Aorta (tissue), 5 donors: ENCODE results near the gene B3GALT2. TPM values are rescaled to one million over a fixed set of nuclear protein-coding genes. Genes with fewer than 3 reads are reported as not detected.
"Not testable (repeated sequence)": the region's sequence is repeated elsewhere in the genome, so short reads cannot be mapped to it uniquely, and the experiment has no call there.

Source experiments
- ATAC-seq: fragments of 200-7000 bp; cut with Tn5 transposase; one replicate; pipeline ENCODE4 v1.9.1; 2022; ENCODE audit warnings: moderate library complexity; ENCODE audit not compliant: low FRiP score
- DNase-seq, 2 donors: peaks; one replicate each; pipeline ENCODE4 v3.0.0-alpha.2; 2020
- H3K27ac ChIP-seq, 2 donors: one replicate each; pipeline ENCODE4 v1.5.1; 2013; ENCODE audit warnings: low read length in 2 of 2, mild to moderate bottlenecking in 2 of 2, moderate library complexity in 2 of 2, control low read depth in 1 of 2, inconsistent platforms in 1 of 2, low read depth in 1 of 2
- H3K27me3 ChIP-seq, 2 donors: one replicate each; pipeline ENCODE4 v1.6.1; 2013; ENCODE audit warnings: control low read depth in 1 of 2, low read length in 1 of 2, mild to moderate bottlenecking in 1 of 2, moderate library complexity in 1 of 2; ENCODE audit not compliant: insufficient read depth in 2 of 2, control insufficient read depth in 1 of 2
- H3K36me3 ChIP-seq, 2 donors: one replicate each; pipeline ENCODE4 v1.6.1; 2013; ENCODE audit warnings: control low read depth in 1 of 2, low read length in 1 of 2, mild to moderate bottlenecking in 1 of 2; ENCODE audit not compliant: insufficient read depth in 2 of 2, control insufficient read depth in 1 of 2
- H3K4me1 ChIP-seq, 2 donors: one replicate each; pipeline ENCODE4 v1.6.1; 2013; ENCODE audit warnings: low read length in 2 of 2, control low read depth in 1 of 2, mild to moderate bottlenecking in 1 of 2, moderate library complexity in 1 of 2; ENCODE audit not compliant: insufficient read depth in 2 of 2, control insufficient read depth in 1 of 2
- H3K4me3 ChIP-seq, 2 donors: one replicate each; pipeline ENCODE4 v1.5.1; 2013; ENCODE audit warnings: low read length in 2 of 2, control low read depth in 1 of 2, mild to moderate bottlenecking in 1 of 2
- H3K9me3 ChIP-seq: one replicate; pipeline ENCODE4 v1.6.1; 2013; ENCODE audit warnings: mild to moderate bottlenecking, low read length; ENCODE audit not compliant: control insufficient read depth
- WGBS, 2 donors: extraction: QIAGEN DNeasy Blood & Tissue Kit; methylation state at CpG; one replicate each; pipeline ENCODE4 v1.1.7; 2013; 5-methylcytosine and 5-hydroxymethylcytosine counted together
- intact Hi-C, 2 donors: fragments of 100-400 bp; cut with DNase I; formaldehyde crosslinking; loops; one replicate each; pipeline versions ENCODE4 v1.14.2 to v1.15.0; 2022
- long read RNA-seq, 2 donors: library from polyadenylated mRNA; unstranded; transcript quantifications; one replicate each; pipeline ENCODE4 v2.0.0, GENCODE V29; 2020 to 2021
- polyA plus RNA-seq, 2 donors: library from polyadenylated mRNA; stranded (reverse); fragments of 200-250 nt; gene quantifications; one replicate each; pipeline ENCODE4 v1.2.3, GENCODE V29; 2013
- total RNA-seq, 2 donors: library from RNA; stranded (reverse); fragmentation: NEBNext Ultra II Directional; extraction: Animal tissue kit (Norgen Biotek cat#: 25700); gene quantifications; one replicate each; pipeline ENCODE4 v1.2.1, GENCODE V29; 2021
- donor health status: healthy with polysubstance abuse.
- donor health status: Bipolar disorder and iron deficiency.
- donor health status: DM: no; HTN: no; CAD: no.
- donor health status: DM: no; HTN: no; CAD: no.
- donor health status: DM: yes; HTN: yes; CAD: no.

The B3GALT2 gene
- total RNA-seq, result under 1 TPM; 0.16 to 0.51 TPM
- polyA plus RNA-seq, result under 1 TPM; 0.28 to 0.50 TPM
- long read RNA-seq, donor 1, result 0 reads
- long read RNA-seq, donor 2, partial matches to known transcripts, result 0 of 1 reads
- long read RNA-seq, donor 2, other reads (novel, unspliced or antisense), result 1 of 1 reads

- intact Hi-C loops, result no loop called here
- no peaks in the 10 kb centered on the region for H3K27me3 ChIP-seq
- ATAC-seq, result peak; percentile 24
These were observed at the start of gene B3GALT2 for GRCh38 chr1:193185901-193186731. Gene B3GALT2, minus strand, starts transcription at chr1:193186613. Its CDS starts 5,051 bp downstream, at chr1:193181562.

GRCh38 chr1:193234530-193234929 is 48.1 kb upstream of the B3GALT2 start:
- H3K4me3 ChIP-seq, result no peak overlapping the region
- DNase-seq (no peak), ATAC-seq (no peak)
- no peak overlapping the region for H3K27ac ChIP-seq
- WGBS, 2 donors, result 19 to 20% methylated on average over 1 of the region's 1 CpG
- no peaks in the 10 kb centered on the region for H3K9me3 ChIP-seq
- no peaks in the 10 kb centered on the region for H3K36me3 ChIP-seq
- no peaks in the 10 kb centered on the region for H3K27me3 ChIP-seq
- intact Hi-C loops, result no loop called here
- H3K4me1 ChIP-seq, result no peaks in the 10 kb centered on the region

More at GRCh38 chr1:193185901-193186731, at the start of gene B3GALT2:
- Histone ChIP-seq H3K4me1 (peaks cover 3% of the 10 kb centered on the region in 2 donors), H3K27ac (no peak within 1 kb of the TSS), H3K4me3 (peak within 1 kb of the TSS; percentile 36 to 60), H3K9me3 (no peaks in the 10 kb centered on the region), H3K36me3 (no peaks in the 10 kb centered on the region)
- DNase-seq, result no peak
- 10 to 15% methylated on average over 13 of the region's 13 CpGs for WGBS, 2 donors

GRCh38 chr1:193231146-193231545 is 44.7 kb upstream of the B3GALT2 start:
- H3K4me1 ChIP-seq, H3K36me3 ChIP-seq, H3K4me3 ChIP-seq, H3K27me3 ChIP-seq, intact Hi-C loops, ATAC-seq, H3K27ac ChIP-seq, DNase-seq, H3K9me3 ChIP-seq: not testable (repeated sequence)

- H3K4me3 ChIP-seq, result no peak overlapping the region
- no peaks in the 10 kb centered on the region for H3K9me3 ChIP-seq
- no peaks in the 10 kb centered on the region for H3K36me3 ChIP-seq
- no peaks in the 10 kb centered on the region for H3K27me3 ChIP-seq
- no peak overlapping the region for H3K27ac ChIP-seq
- ATAC-seq (no peak), DNase-seq (no peak)
- intact Hi-C loops, result no loop called here
- H3K4me1 ChIP-seq, result no peaks in the 10 kb centered on the region
- WGBS, 2 donors, result 73 to 77% methylated on average over 3 of the region's 3 CpGs
These were observed 42.7 kb upstream of the B3GALT2 start for GRCh38 chr1:193229136-193229535.

GRCh38 chr1:193222056-193222615 is 35.7 kb upstream of the B3GALT2 start:
- Histone ChIP-seq H3K27ac (no peak overlapping the region), H3K4me3 (no peak overlapping the region), H3K4me1 (no peaks in the 10 kb centered on the region), H3K9me3 (no peaks in the 10 kb centered on the region), H3K36me3 (peaks cover 0 to 3% of the 10 kb centered on the region in 2 donors), H3K27me3 (no peaks in the 10 kb centered on the region)
- DNase-seq, result no peak
- 89% methylated on average over 8 of the region's 8 CpGs for WGBS, 2 donors
- no peak for ATAC-seq
- intact Hi-C loops, result no loop called here

GRCh38 chr1:193221651-193222050 is 35.2 kb upstream of the B3GALT2 start:
- no peak overlapping the region for H3K4me3 ChIP-seq
- H3K27me3 ChIP-seq, result no peaks in the 10 kb centered on the region
- no peak overlapping the region for H3K27ac ChIP-seq
- H3K4me1 ChIP-seq, result no peaks in the 10 kb centered on the region
- ATAC-seq (no peak), DNase-seq (no peak)
- intact Hi-C loops, result no loop called here
- peaks cover 0 to 3% of the 10 kb centered on the region in 2 donors for H3K36me3 ChIP-seq
- H3K9me3 ChIP-seq, result no peaks in the 10 kb centered on the region

- H3K4me3 ChIP-seq, result no peak overlapping the region
- intact Hi-C loops, result no loop called here
- H3K27ac ChIP-seq, result no peak overlapping the region
- H3K27me3 ChIP-seq, result no peaks in the 10 kb centered on the region
- no peaks in the 10 kb centered on the region for H3K9me3 ChIP-seq
- DNase-seq (no peak), ATAC-seq (no peak)
- no peaks in the 10 kb centered on the region for H3K4me1 ChIP-seq
- WGBS, 2 donors, result 91 to 97% methylated on average over 4 of the region's 4 CpGs
- peaks cover 0 to 3% of the 10 kb centered on the region in 2 donors for H3K36me3 ChIP-seq
These were observed 33.0 kb upstream of the B3GALT2 start for GRCh38 chr1:193219391-193219790.

- DNase-seq (peak in 1 of 2 donors; percentile 59), ATAC-seq (no peak)
- no peak overlapping the region for H3K27ac ChIP-seq
- H3K4me3 ChIP-seq, result no peak overlapping the region
- no peaks in the 10 kb centered on the region for H3K27me3 ChIP-seq
- 86 to 89% methylated on average over 8 of the region's 8 CpGs for WGBS, 2 donors
- H3K36me3 ChIP-seq, result peaks cover 0 to 3% of the 10 kb centered on the region in 2 donors
- H3K4me1 ChIP-seq, result no peaks in the 10 kb centered on the region
- intact Hi-C loops, result no loop called here
- no peaks in the 10 kb centered on the region for H3K9me3 ChIP-seq
These were observed 30.5 kb upstream of the B3GALT2 start for GRCh38 chr1:193216920-193217319.

- WGBS, 2 donors, result 96 to 99% methylated on average over 4 of the region's 4 CpGs
- no peak for ATAC-seq
- H3K27me3 ChIP-seq, result no peaks in the 10 kb centered on the region
- H3K27ac ChIP-seq, result no peak overlapping the region
- no peaks in the 10 kb centered on the region for H3K9me3 ChIP-seq
- DNase-seq, result no peak
- H3K36me3 ChIP-seq, result peaks cover 0 to 7% of the 10 kb centered on the region in 2 donors
- H3K4me3 ChIP-seq, result no peak overlapping the region
- intact Hi-C loops, result no loop called here
- H3K4me1 ChIP-seq, result no peaks in the 10 kb centered on the region
These were observed 27.6 kb upstream of the B3GALT2 start for GRCh38 chr1:193213998-193214397.
